Muscle of arm (tissue), 12 donors: Measurements from ENCODE around the gene PLAAT3. TPM values are rescaled to one million over a fixed set of nuclear protein-coding genes. Genes with fewer than 3 reads are reported as not detected.
"Not testable (repeated sequence)": the region's sequence is repeated elsewhere in the genome, so short reads cannot be mapped to it uniquely, and the experiment has no call there.

ENCODE experiments used
- DNase-seq: peaks from one replicate; pipeline ENCODE4 v3.0.0-alpha.2; 2013
- polyA plus RNA-seq, 12 donors: library from polyadenylated mRNA; unstranded; fragments of 120-200 nt; gene quantifications; one replicate each; pipeline ENCODE4 v1.2.1, GENCODE V29; 2013; ENCODE audit not compliant: insufficient read length in 12 of 12

The PLAAT3 gene
- polyA plus RNA-seq, 12 donors, result 17.4 to 50.0 (median 38.2) TPM; not detected in 1

GRCh38 chr11:63549411-63549810 lies 64.8 kb downstream of the PLAAT3 start:
- DNase-seq, result no peak

GRCh38 chr11:63548178-63548577 lies 66.1 kb downstream of the PLAAT3 start:
- DNase-seq, result no peak

- no peak for DNase-seq
Observed at GRCh38 chr11:63547061-63547460, 67.2 kb downstream of the PLAAT3 start.

GRCh38 chr11:63543711-63544110 lies 70.5 kb downstream of the PLAAT3 start:
- DNase-seq, result no peak

- DNase-seq, result not testable (repeated sequence)
Observed at GRCh38 chr11:63542506-63542905, 71.7 kb downstream of the PLAAT3 start.

- DNase-seq, result peak; percentile 54
Observed at GRCh38 chr11:63537293-63538101, 76.7 kb downstream of the PLAAT3 start.

- peak; percentile 62 for DNase-seq
Observed at GRCh38 chr11:63536669-63537292, 77.5 kb downstream of the PLAAT3 start, which contains the start of gene PLAAT4. Gene PLAAT4 (plus strand): TSS chr11:63536808. CDS start chr11:63536869, 61 bp downstream.

- no peak for DNase-seq
Observed at GRCh38 chr11:63535734-63536133, 78.5 kb downstream of the PLAAT3 start.

GRCh38 chr11:63534895-63535461 lies 79.3 kb downstream of the PLAAT3 start:
- DNase-seq, result no peak

- DNase-seq, result no peak
Observed at GRCh38 chr11:63534076-63534475, 80.2 kb downstream of the PLAAT3 start.

GRCh38 chr11:63532799-63533475 lies 81.3 kb downstream of the PLAAT3 start:
- no peak for DNase-seq

- no peak for DNase-seq
Observed at GRCh38 chr11:63532117-63532516, 82.1 kb downstream of the PLAAT3 start.

- DNase-seq, result not testable (repeated sequence)
Observed at GRCh38 chr11:63531074-63531792, 83.0 kb downstream of the PLAAT3 start.

GRCh38 chr11:63530021-63530420 lies 84.2 kb downstream of the PLAAT3 start:
- DNase-seq, result no peak

- not testable (repeated sequence) for DNase-seq
Observed at GRCh38 chr11:63529373-63529772, 84.9 kb downstream of the PLAAT3 start.

- DNase-seq, result not testable (repeated sequence)
Observed at GRCh38 chr11:63528729-63529278, 85.4 kb downstream of the PLAAT3 start.

- not testable (repeated sequence) for DNase-seq
Observed at GRCh38 chr11:63528156-63528555, 86.1 kb downstream of the PLAAT3 start.

GRCh38 chr11:63527667-63528066 lies 86.6 kb downstream of the PLAAT3 start:
- no peak for DNase-seq
